Endothelial cell of umbilical vein (primary cell): Measurements from ENCODE around the gene FILIP1L. TPM values are rescaled to one million over a fixed set of nuclear protein-coding genes. Genes with fewer than 3 reads are reported as not detected.

ENCODE experiments used
- BruUV-seq: library from RNA; stranded (reverse); fragments of 400-500 nt; replicated peaks from 2 replicates; lab custom pipeline; 2021; lab: Mats Ljungman, UMichigan
- CTCF ChIA-PET: fragments of 300-600, 350-600 bp; sonication (Branson Sonifier 250); formaldehyde crosslinking; loops from one replicate; lab custom pipeline; 2021; ENCODE audit warnings: antibody characterized with exemption, inconsistent platforms; lab: Charles Lee
- POLR2A ChIA-PET: fragments of 300-600, 350-600 bp; sonication (Branson Sonifier 250); formaldehyde crosslinking; loops from one replicate; lab custom pipeline; 2021; ENCODE audit warnings: antibody characterized with exemption, inconsistent platforms; lab: Charles Lee
- DNase-seq: peaks from one replicate; pipeline ENCODE4 v3.0.0-alpha.2; 2011; ENCODE audit warnings: low read depth, low spot score
- FAIRE-seq: peaks from 2 replicates; lab custom pipeline; 2011; peaks lifted over from hg19 to GRCh38; lab: Jason Lieb, UNC
- H2AFZ ChIP-seq: 2 replicates; pipeline ENCODE4 v1.6.0; 2012; ENCODE audit warnings: low read depth, low read length, control low read depth, inconsistent platforms
- H3K27ac ChIP-seq: 2 replicates; pipeline ENCODE4 v1.5.1; 2011; ENCODE audit warnings: low read depth, mild to moderate bottlenecking, control low read depth, low read length, moderate library complexity; ENCODE audit not compliant: insufficient read depth
- H3K27me3 ChIP-seq, 2 experiments: 2 replicates each; pipeline versions ENCODE4 v1.6.0 to v1.6.1; 2011; ENCODE audit warnings: low read length in 2 of 2, mixed read lengths in 1 of 2; ENCODE audit not compliant: control insufficient read depth in 2 of 2, insufficient read depth in 2 of 2
- H3K36me3 ChIP-seq, 2 experiments: 2 replicates in 1 of 2; 3 replicates in 1 of 2; pipeline ENCODE4 v1.5.1; 2011; ENCODE audit warnings: low read length in 2 of 2, mild to moderate bottlenecking in 1 of 2, moderate library complexity in 1 of 2; ENCODE audit not compliant: control insufficient read depth in 2 of 2, insufficient read depth in 2 of 2; ENCODE audit errors: extremely low read depth in 1 of 2
- H3K4me1 ChIP-seq: 3 replicates; pipeline ENCODE4 v1.5.1; 2011; ENCODE audit warnings: mild to moderate bottlenecking, low read length; ENCODE audit not compliant: control insufficient read depth, insufficient read depth; ENCODE audit errors: extremely low read depth
- H3K4me2 ChIP-seq: 2 replicates; pipeline ENCODE4 v1.6.1; 2011; ENCODE audit warnings: low read length, control low read depth, mixed read lengths; ENCODE audit not compliant: insufficient read depth
- H3K4me3 ChIP-seq, 3 experiments: fragments of 200-600 bp in 1 of 3; sonication (generic), shearing (Covaris generic) in 1 of 3; replicated peaks in 1 of 3; 2 replicates each; pipeline ENCODE4 v1.5.1; 2011 to 2016; ENCODE audit warnings: control low read depth in 3 of 3, low read length in 3 of 3, mild to moderate bottlenecking in 2 of 3, inconsistent platforms in 1 of 3, low read depth in 1 of 3, moderate library complexity in 1 of 3; ENCODE audit not compliant: insufficient read depth in 1 of 3
- H3K79me2 ChIP-seq: 2 replicates; pipeline ENCODE4 v1.6.0; 2012; ENCODE audit warnings: low read length, inconsistent platforms; ENCODE audit not compliant: control insufficient read depth, insufficient read depth
- H3K9ac ChIP-seq: replicated peaks from 2 replicates; pipeline ENCODE3; 2011; ENCODE audit warnings: low read length, control low read depth; ENCODE audit not compliant: insufficient read depth; ENCODE audit errors: extremely low read depth
- H3K9me1 ChIP-seq: replicated peaks from 3 replicates; pipeline ENCODE4 v1.6.0; 2011; ENCODE audit warnings: mild to moderate bottlenecking, low read length; ENCODE audit not compliant: control insufficient read depth, insufficient read depth; ENCODE audit errors: extremely low read depth
- H3K9me3 ChIP-seq: replicated peaks from 2 replicates; pipeline ENCODE4 v1.5.1; 2012; ENCODE audit warnings: low read length, inconsistent platforms; ENCODE audit not compliant: control insufficient read depth, insufficient read depth
- H4K20me1 ChIP-seq: replicated peaks from 2 replicates; pipeline ENCODE3; 2011; ENCODE audit warnings: mild to moderate bottlenecking, low read length; ENCODE audit not compliant: control insufficient read depth, insufficient read depth; ENCODE audit errors: extremely low read depth
- CTCF ChIP-seq, 2 donors: IDR thresholded peaks; 1 replicate in 1 of 2; 2 replicates in 1 of 2; pipeline ENCODE4 v1.5.1; 2011; ENCODE audit warnings: low read length in 2 of 2, mild to moderate bottlenecking in 2 of 2, moderate library complexity in 2 of 2, control low read depth in 1 of 2, inconsistent platforms in 1 of 2, low read depth in 1 of 2; ENCODE audit not compliant: insufficient read depth in 1 of 2; ENCODE audit errors: extremely low read depth in 1 of 2
- EZH2 ChIP-seq: IDR thresholded peaks from 2 replicates; pipeline ENCODE4 v1.6.1; 2012; ENCODE audit warnings: borderline replicate concordance, low read depth, mild to moderate bottlenecking, moderate library complexity, low read length, inconsistent platforms; ENCODE audit not compliant: severe bottlenecking
- FOS ChIP-seq: IDR thresholded peaks from 2 replicates; pipeline ENCODE4 v1.6.1; 2011; ENCODE audit warnings: mild to moderate bottlenecking, low read length, moderate library complexity, borderline replicate concordance; ENCODE audit not compliant: insufficient read depth
- GATA2 ChIP-seq: IDR thresholded peaks from 2 replicates; pipeline ENCODE4 v1.7.0; 2011; ENCODE audit warnings: low read depth, mild to moderate bottlenecking, moderate library complexity, mixed read lengths, low read length; ENCODE audit not compliant: insufficient read length, insufficient read depth
- JUN ChIP-seq: IDR thresholded peaks from 2 replicates; pipeline ENCODE4 v1.6.1; 2011; ENCODE audit warnings: borderline replicate concordance, low read depth; ENCODE audit not compliant: insufficient read length, insufficient read depth
- MAX ChIP-seq: IDR thresholded peaks from 2 replicates; pipeline ENCODE4 v1.6.1; 2011; ENCODE audit not compliant: insufficient read depth, insufficient read length
- MYC ChIP-seq: IDR thresholded peaks from one replicate; pipeline ENCODE4 v1.6.1; 2011; ENCODE audit warnings: mild to moderate bottlenecking, low read depth, low read length
- POLR2A ChIP-seq: IDR thresholded peaks from 2 replicates; pipeline ENCODE4 v1.6.1; 2012; ENCODE audit warnings: low read depth, mild to moderate bottlenecking, control low read depth, low read length
- POLR2AphosphoS5 ChIP-seq: IDR thresholded peaks from 2 replicates; pipeline ENCODE4 v1.6.1; 2012; ENCODE audit warnings: low read depth, mild to moderate bottlenecking, control low read depth, low read length, moderate library complexity; ENCODE audit not compliant: insufficient read depth
- dilution Hi-C: fragments of 300-500 bp; cut with MboI; formaldehyde crosslinking; loops from one replicate; pipeline ENCODE4 v1.15.0; 2019; ENCODE audit warnings: low sequenced_read_pairs; ENCODE audit not compliant: extremely low pct_ligation_motif_present
- intact Hi-C: fragments of 100-400 bp; cut with micrococcal nuclease; formaldehyde crosslinking; loops from one replicate; pipeline ENCODE4 v1.10.0; 2022
- polyA plus RNA-seq, 4 experiments: library from polyadenylated mRNA; depleted of rRNA in 3 of 4; stranded (reverse) in 3 of 4; unstranded in 1 of 4; fragments of >200 nt; gene quantifications; 2 replicates each; pipeline versions ENCODE4 v1.2.1 to v1.2.3, GENCODE V29; 2011 to 2012; ENCODE audit warnings: missing spikeins in 1 of 4
- total RNA-seq: library from RNA; stranded (reverse); gene quantifications from 2 replicates; pipeline ENCODE4 v1.2.3, GENCODE V29; 2021

The FILIP1L gene
- total and polyA plus RNA-seq, 2 donors (not counting 3 experiments of a cell fraction or from before 2014, with no cell fraction given), result 26.0 to 29.9 TPM

DNA sequence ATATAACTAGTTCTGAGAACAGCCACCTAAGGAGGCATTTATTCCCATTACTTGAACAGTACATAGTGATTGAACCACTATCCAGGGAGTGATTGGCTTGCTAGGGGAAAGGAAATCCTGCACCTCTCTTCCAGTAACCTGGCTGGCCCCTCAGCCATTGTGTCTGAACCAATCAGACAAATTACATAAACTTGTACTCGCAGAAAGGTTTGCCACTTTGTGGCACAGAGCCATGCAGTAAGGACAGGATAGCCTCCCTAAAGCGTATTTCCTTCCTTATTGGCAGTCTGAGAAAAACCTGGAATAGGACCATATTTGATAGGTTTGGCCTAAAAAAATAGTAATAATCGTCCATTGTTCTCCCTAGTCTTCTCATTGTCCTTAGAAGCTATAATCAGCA lies 277.6 kb downstream of the FILIP1L start:
- dilution Hi-C loops, result no loop called here

More for the DNA sequence above, 277.6 kb downstream of the FILIP1L start:
- FAIRE-seq, result peak; percentile 52
- Histone ChIP-seq H3K36me3 (no peaks in the 10 kb centered on the region), H3K9me3 (no peaks in the 10 kb centered on the region), H4K20me1 (no peaks in the 10 kb centered on the region), H3K79me2 (peaks cover 35% of the 10 kb centered on the region), H3K4me3 (no peak overlapping the region), H3K4me2 (peak overlapping the region; percentile 55), H3K27ac (no peak overlapping the region), H3K9ac (no peak overlapping the region), H3K4me1 (peaks cover 23% of the 10 kb centered on the region), H3K27me3 (no peaks in the 10 kb centered on the region), H3K9me1 (no peaks in the 10 kb centered on the region), H2AFZ (no peak overlapping the region)
- peak; percentile 89 for DNase-seq
- BruUV-seq, result no TSS peak
- CTCF ChIA-PET, result interaction anchor here (1.0 to 1.4 kb wide), 2 partner anchors 10 to 232 kb away, joined by 3 to 5 read pairs; no protein-coding TSS in a partner anchor
- intact Hi-C loops, result no loop called here
- TF ChIP-seq POLR2AphosphoS5 (no peak), GATA2 (no peak), MYC (no peak), JUN (no peak), CTCF (IDR thresholded peaks at IDR 0.05; ENCODE audit: extremely low read depth in 1 of 2, insufficient read depth in 1 of 2, low read depth in 1 of 2, low read length in 2 of 2) (no peak), FOS (no peak), EZH2 (no peak), MAX (no peak), POLR2A (no peak)
- POLR2A ChIA-PET, result no interaction called here
